PFSK-1 (cell line): ENCODE data around the gene ARSI.

ENCODE experiments used
- POLR2AphosphoS5 ChIP-seq: IDR thresholded peaks from 2 replicates; pipeline ENCODE4 v1.6.1; 2012; ENCODE audit warnings: low read depth, mild to moderate bottlenecking, control low read depth, low read length, moderate library complexity
- REST ChIP-seq, 2 experiments: IDR thresholded peaks; 2 replicates each; pipeline versions ENCODE4 v1.6.1 to v1.8.0; 2011 to 2012; ENCODE audit warnings: low read depth in 2 of 2, low read length in 2 of 2, control low read depth in 1 of 2, inconsistent platforms in 1 of 2, mild to moderate bottlenecking in 1 of 2, moderate library complexity in 1 of 2; ENCODE audit not compliant: insufficient read depth in 1 of 2
- TAF1 ChIP-seq: IDR thresholded peaks from 2 replicates; pipeline ENCODE4 v1.6.1; 2012; ENCODE audit warnings: low read length, control low read depth, borderline replicate concordance; ENCODE audit not compliant: insufficient read depth

DNA sequence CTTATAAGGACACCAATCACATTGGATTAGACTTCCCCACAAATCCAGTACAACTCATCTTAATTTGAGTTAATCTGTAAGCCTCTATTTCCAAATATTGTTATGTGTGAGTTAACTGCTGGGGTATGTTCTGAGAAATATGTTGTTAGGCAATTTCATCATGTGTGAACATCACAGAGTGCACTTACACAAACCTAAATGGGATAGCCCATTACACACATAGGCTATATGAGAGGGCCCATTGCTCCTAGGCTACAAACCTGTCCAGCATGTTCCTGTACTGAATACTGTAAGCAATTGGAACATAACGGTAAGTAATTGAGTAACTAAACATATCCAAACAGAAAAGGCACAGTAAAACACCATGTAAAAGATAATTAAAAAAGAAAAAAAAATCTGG, 19.1 kb upstream of the ARSI start:
- TF ChIP-seq POLR2AphosphoS5 (no peak), TAF1 (no peak), REST (IDR thresholded peaks at IDR 0.05; ENCODE audit: insufficient read depth in 1 of 2, low read depth in 2 of 2, low read length in 2 of 2) (no peak)
